OCI-LY7 (cell line): ENCODE data around the gene ZNF268. TPM values are rescaled to one million over a fixed set of nuclear protein-coding genes. Genes with fewer than 3 reads are reported as not detected.
A peak's percentile ranks its signal among the peaks of the same experiment; 100 is the strongest.

Experiments used
- BruUV-seq: library from RNA; stranded (reverse); fragments of 400-500 nt; replicated peaks from 2 replicates; lab custom pipeline; 2021; lab: Mats Ljungman, UMichigan
- CTCF ChIA-PET: fragments of 300-600 bp; sonication (Branson Sonifier 250); formaldehyde crosslinking; loops from one replicate; lab custom pipeline; 2022; ENCODE audit warnings: antibody characterized with exemption; ENCODE audit not compliant: unreplicated experiment; lab: Charles Lee
- POLR2A ChIA-PET: fragments of 300-600 bp; sonication (Branson Sonifier 250); formaldehyde crosslinking; loops from one replicate; lab custom pipeline; 2022; ENCODE audit warnings: antibody characterized with exemption; lab: Charles Lee
- DNase-seq: peaks from one replicate; pipeline ENCODE4 v3.0.0-alpha.2; 2015; ENCODE audit warnings: low spot score
- H2AFZ ChIP-seq: fragments of 200-600 bp; sonication (generic), shearing (Covaris generic); 2 replicates; pipeline ENCODE4 v1.6.1; 2014; ENCODE audit warnings: mild to moderate bottlenecking, antibody characterized with exemption, low read length, moderate library complexity
- H3K27ac ChIP-seq: fragments of 200-600 bp; sonication (generic); 2 replicates; pipeline ENCODE4 v1.5.1; 2014; ENCODE audit warnings: mixed run types, low read depth, mild to moderate bottlenecking, moderate library complexity, low read length, inconsistent platforms; ENCODE audit not compliant: poor library complexity, severe bottlenecking
- H3K36me3 ChIP-seq: fragments of 200-600 bp; sonication (generic); 2 replicates; pipeline ENCODE4 v1.6.1; 2014; ENCODE audit warnings: mild to moderate bottlenecking, antibody characterized with exemption, low read length, moderate library complexity, mixed read lengths; ENCODE audit not compliant: insufficient read depth
- H3K4me1 ChIP-seq: fragments of 200-600 bp; sonication (generic); 2 replicates; pipeline ENCODE4 v1.5.1; 2014; ENCODE audit warnings: mild to moderate bottlenecking, low read length; ENCODE audit not compliant: insufficient read depth, poor library complexity, severe bottlenecking
- H3K4me2 ChIP-seq: fragments of 200-600 bp; sonication (generic); 2 replicates; pipeline ENCODE4 v1.6.1; 2014; ENCODE audit warnings: mild to moderate bottlenecking, low read length
- H3K4me3 ChIP-seq: fragments of 200-600 bp; sonication (generic); 2 replicates; pipeline ENCODE4 v1.5.1; 2014; ENCODE audit warnings: mild to moderate bottlenecking, low read depth, low read length; ENCODE audit not compliant: poor library complexity, severe bottlenecking
- H3K79me2 ChIP-seq: fragments of 200-600 bp; sonication (generic); 2 replicates; pipeline ENCODE4 v1.6.1; 2016; ENCODE audit warnings: low read depth, mild to moderate bottlenecking, low read length, moderate library complexity, mixed read lengths; ENCODE audit not compliant: insufficient read depth
- H3K9me2 ChIP-seq: fragments of 200-600 bp; sonication (generic); 2 replicates; pipeline ENCODE4 v1.6.1; 2016; ENCODE audit warnings: mild to moderate bottlenecking, low read length, mixed read lengths; ENCODE audit not compliant: insufficient read depth
- H3K9me3 ChIP-seq: fragments of 200-600 bp; sonication (generic); 2 replicates; pipeline ENCODE4 v1.6.1; 2014; ENCODE audit warnings: mild to moderate bottlenecking, mixed run types, low read length, mixed read lengths
- H4K20me1 ChIP-seq: fragments of 200-600 bp; sonication (generic); 2 replicates; pipeline ENCODE4 v1.6.1; 2014; ENCODE audit warnings: mild to moderate bottlenecking, antibody characterized with exemption, low read length, moderate library complexity, mixed read lengths; ENCODE audit not compliant: insufficient read depth
- CTCF ChIP-seq: fragments of 200-600 bp; sonication (generic); conservative IDR thresholded peaks from 2 replicates; pipeline ENCODE4 v1.5.1; 2014; ENCODE audit warnings: mild to moderate bottlenecking, antibody characterized with exemption, low read length, moderate library complexity, mixed read lengths
- EZH2phosphoT487 ChIP-seq: fragments of 200-600 bp; sonication (generic); IDR thresholded peaks from 2 replicates; pipeline ENCODE4 v1.6.1; 2018; ENCODE audit warnings: low read depth, borderline replicate concordance, mild to moderate bottlenecking, mixed run types, antibody characterized with exemption, low read length, moderate library complexity, mixed read lengths
- intact Hi-C: fragments of 100-400 bp; cut with micrococcal nuclease; formaldehyde crosslinking; loops from one replicate; pipeline ENCODE4 v1.10.0; 2022; ENCODE audit not compliant: unreplicated experiment
- total RNA-seq, 2 experiments: library from RNA; depleted of rRNA in 1 of 2; stranded (reverse); fragments of >200 nt in 1 of 2; shearing (Covaris generic) in 1 of 2; gene quantifications; 2 replicates each; pipeline ENCODE4 v1.2.3, GENCODE V29; 2014 to 2022

The ZNF268 gene
- total RNA-seq, 2 experiments from 2014 or later: 17.9 to 19.1 TPM

- H3K9me3 ChIP-seq: peaks cover 71% of the 10 kb centered on the region
- TF ChIP-seq CTCF: no peak
- no peak for TF ChIP-seq EZH2phosphoT487
- H4K20me1 ChIP-seq: no peaks in the 10 kb centered on the region
- DNase-seq: peak; percentile 17
- H3K27ac ChIP-seq: no peak overlapping the region
- H3K4me2 ChIP-seq: no peak overlapping the region
- no peak overlapping the region for H3K4me3 ChIP-seq
- CTCF ChIA-PET: no interaction called here
- peaks cover 46% of the 10 kb centered on the region for H3K36me3 ChIP-seq
- no peaks in the 10 kb centered on the region for H3K9me2 ChIP-seq
- POLR2A ChIA-PET: interaction anchor here (0.8 kb wide), 1 partner anchor 16 kb away, joined by 3 read pairs; no protein-coding TSS in a partner anchor
- no peaks in the 10 kb centered on the region for H3K79me2 ChIP-seq
- BruUV-seq: TSS peak; percentile 21
- H3K4me1 ChIP-seq: no peaks in the 10 kb centered on the region
- no peak overlapping the region for H2AFZ ChIP-seq
- intact Hi-C loops: no loop called here
These were observed 21.4 kb downstream of the ZNF268 start for GRCh38 chr12:133202493-133203343.

GRCh38 chr12:133203344-133204263 lies 22.3 kb downstream of the ZNF268 start:
- no peak overlapping the region for H3K4me3 ChIP-seq
- no TSS peak for BruUV-seq

More at GRCh38 chr12:133203344-133204263, 22.3 kb downstream of the ZNF268 start:
- no peak overlapping the region for H2AFZ ChIP-seq
- no peaks in the 10 kb centered on the region for H4K20me1 ChIP-seq
- peaks cover 46% of the 10 kb centered on the region for H3K36me3 ChIP-seq
- CTCF ChIA-PET: no interaction called here
- no peak overlapping the region for H3K4me2 ChIP-seq
- peaks cover 71% of the 10 kb centered on the region for H3K9me3 ChIP-seq
- no peaks in the 10 kb centered on the region for H3K9me2 ChIP-seq
- no peaks in the 10 kb centered on the region for H3K4me1 ChIP-seq
- H3K27ac ChIP-seq: no peak overlapping the region
- DNase-seq: peak; percentile 15
- no peaks in the 10 kb centered on the region for H3K79me2 ChIP-seq
- POLR2A ChIA-PET: interaction anchor here (0.8 kb wide), 1 partner anchor 16 kb away, joined by 3 read pairs; no protein-coding TSS in a partner anchor
- intact Hi-C loops: no loop called here
- TF ChIP-seq EZH2phosphoT487 (no peak), CTCF (no peak)
